ENCODE data around the gene SERPINB12. TPM values are rescaled to one million over a fixed set of nuclear protein-coding genes. Genes with fewer than 3 reads are reported as not detected.

The SERPINB12 gene
- total RNA-seq, 1 experiment from 2014 or later, result not detected

- Mint-ChIP-seq H3K27me3 (ENCODE audit: unreplicated experiment) (no peaks in the 10 kb centered on the region), H3K36me3 (ENCODE audit: insufficient read depth, unreplicated experiment) (no peaks in the 10 kb centered on the region), H3K9me3 (ENCODE audit: low read depth, unreplicated experiment) (no peaks in the 10 kb centered on the region), H3K4me3 (ENCODE audit: low read depth, unreplicated experiment) (no peak overlapping the region), H3K4me1 (ENCODE audit: low read depth, unreplicated experiment) (peaks cover 8% of the 10 kb centered on the region), H3K27ac (ENCODE audit: unreplicated experiment) (no peak overlapping the region)
- no peak for TF ChIP-seq CTCF (IDR thresholded peaks at IDR 0.05; ENCODE audit: unreplicated experiment)
- CTCF ChIA-PET, result interaction anchor here (1.0 kb wide), 1 partner anchor 54 kb away, joined by 3 read pairs; no protein-coding TSS in a partner anchor
- BruUV-seq (replicated peaks), result no TSS peak
- intact Hi-C loops (cut with micrococcal nuclease; ENCODE audit: unreplicated experiment), result no loop called here
- DNase-seq, result no peak
These were observed 18.5 kb upstream of the SERPINB12 start for GRCh38 chr18:63523660-63524059.

- no peaks in the 10 kb centered on the region for H3K27me3 Mint-ChIP-seq (ENCODE audit: unreplicated experiment)
- CTCF ChIA-PET, result no interaction called here
- H3K9me3 Mint-ChIP-seq (ENCODE audit: low read depth, unreplicated experiment), result no peaks in the 10 kb centered on the region
- TF ChIP-seq CTCF (IDR thresholded peaks at IDR 0.05; ENCODE audit: unreplicated experiment), result no peak
- no peak overlapping the region for H3K27ac Mint-ChIP-seq (ENCODE audit: unreplicated experiment)
- no peak for DNase-seq
- H3K36me3 Mint-ChIP-seq (ENCODE audit: insufficient read depth, unreplicated experiment), result no peaks in the 10 kb centered on the region
- no peaks in the 10 kb centered on the region for H3K4me1 Mint-ChIP-seq (ENCODE audit: low read depth, unreplicated experiment)
- H3K4me3 Mint-ChIP-seq (ENCODE audit: low read depth, unreplicated experiment), result no peak overlapping the region
- intact Hi-C loops (cut with micrococcal nuclease; ENCODE audit: unreplicated experiment), result no loop called here
- no TSS peak for BruUV-seq (replicated peaks)
These were observed 14.9 kb upstream of the SERPINB12 start for GRCh38 chr18:63527251-63527650.

- CTCF ChIA-PET, result interaction anchor here (0.7 kb wide), 1 partner anchor 20 kb away, joined by 3 read pairs; no protein-coding TSS in a partner anchor
These were observed 13.2 kb upstream of the SERPINB12 start for GRCh38 chr18:63528863-63529492.

GRCh38 chr18:63532471-63532870 is 9.7 kb upstream of the SERPINB12 start:
- Mint-ChIP-seq H3K4me1 (ENCODE audit: low read depth, unreplicated experiment) (no peaks in the 10 kb centered on the region), H3K4me3 (ENCODE audit: low read depth, unreplicated experiment) (no peak overlapping the region), H3K27me3 (ENCODE audit: unreplicated experiment) (no peaks in the 10 kb centered on the region), H3K9me3 (ENCODE audit: low read depth, unreplicated experiment) (no peaks in the 10 kb centered on the region), H3K27ac (ENCODE audit: unreplicated experiment) (no peak overlapping the region), H3K36me3 (ENCODE audit: insufficient read depth, unreplicated experiment) (no peaks in the 10 kb centered on the region)
- CTCF ChIA-PET, result no interaction called here
- intact Hi-C loops (cut with micrococcal nuclease; ENCODE audit: unreplicated experiment), result no loop called here
- no peak for TF ChIP-seq CTCF (IDR thresholded peaks at IDR 0.05; ENCODE audit: unreplicated experiment)
- no peak for DNase-seq
- BruUV-seq (replicated peaks), result no TSS peak

More at GRCh38 chr18:63528863-63529492, 13.2 kb upstream of the SERPINB12 start:
- Mint-ChIP-seq H3K4me3 (ENCODE audit: low read depth, unreplicated experiment) (no peak overlapping the region), H3K9me3 (ENCODE audit: low read depth, unreplicated experiment) (no peaks in the 10 kb centered on the region), H3K36me3 (ENCODE audit: insufficient read depth, unreplicated experiment) (no peaks in the 10 kb centered on the region), H3K4me1 (ENCODE audit: low read depth, unreplicated experiment) (no peaks in the 10 kb centered on the region), H3K27me3 (ENCODE audit: unreplicated experiment) (no peaks in the 10 kb centered on the region), H3K27ac (ENCODE audit: unreplicated experiment) (no peak overlapping the region)
- no peak for TF ChIP-seq CTCF (IDR thresholded peaks at IDR 0.05; ENCODE audit: unreplicated experiment)
- DNase-seq, result no peak
- intact Hi-C loops (cut with micrococcal nuclease; ENCODE audit: unreplicated experiment), result no loop called here
- BruUV-seq (replicated peaks), result no TSS peak
